KOPT-K1 (cell line): ENCODE results near the gene SLC2A3.
"Not testable (repeated sequence)": the region's sequence is repeated elsewhere in the genome, so short reads cannot be mapped to it uniquely, and the experiment has no call there.

ENCODE experiments used
- H3K27ac ChIP-seq: fragments of 200-600 bp; sonication (generic); 2 replicates; pipeline ENCODE4 v1.5.1; 2016; ENCODE audit warnings: antibody characterized with exemption, mild to moderate bottlenecking, low read depth, low read length; ENCODE audit not compliant: poor library complexity, severe bottlenecking
- H3K36me3 ChIP-seq: fragments of 200-600 bp; sonication (generic); 2 replicates; pipeline ENCODE4 v1.5.1; 2017; ENCODE audit warnings: antibody characterized with exemption, mild to moderate bottlenecking, low read length, moderate library complexity; ENCODE audit not compliant: insufficient read depth
- H3K9me3 ChIP-seq: fragments of 200-600 bp; sonication (generic); 2 replicates; pipeline ENCODE4 v1.5.1; 2017; ENCODE audit warnings: antibody characterized with exemption, low read length, mild to moderate bottlenecking; ENCODE audit not compliant: insufficient read depth, poor library complexity, severe bottlenecking

SLC2A3 gene

GRCh38 chr12:7934091-7934888 lies 1.7 kb downstream of the SLC2A3 start:
- Histone ChIP-seq H3K9me3 (no peaks in the 10 kb centered on the region), H3K36me3 (peaks cover 44% of the 10 kb centered on the region), H3K27ac (peak overlapping the region; percentile 57)

GRCh38 chr12:7933255-7933726 lies 2.7 kb downstream of the SLC2A3 start:
- H3K36me3 ChIP-seq, result peaks cover 54% of the 10 kb centered on the region
- H3K9me3 ChIP-seq, result no peaks in the 10 kb centered on the region
- peak overlapping the region; percentile 45 for H3K27ac ChIP-seq

GRCh38 chr12:7932599-7933240 lies 3.3 kb downstream of the SLC2A3 start:
- H3K9me3 ChIP-seq, H3K27ac ChIP-seq: not testable (repeated sequence)
- H3K36me3 ChIP-seq, result peaks cover 60% of the 10 kb centered on the region

- H3K27ac ChIP-seq, result no peak overlapping the region
- peaks cover 87% of the 10 kb centered on the region for H3K36me3 ChIP-seq
- H3K9me3 ChIP-seq, result no peaks in the 10 kb centered on the region
These were observed 6.7 kb downstream of the SLC2A3 start for GRCh38 chr12:7929083-7929792.

- H3K36me3 ChIP-seq, result peaks cover 91% of the 10 kb centered on the region
These were observed 8.5 kb downstream of the SLC2A3 start for GRCh38 chr12:7927470-7927869.

GRCh38 chr12:7926068-7926666 lies 9.8 kb downstream of the SLC2A3 start:
- peaks cover 91% of the 10 kb centered on the region for H3K36me3 ChIP-seq
- not testable (repeated sequence) for H3K9me3 ChIP-seq, H3K27ac ChIP-seq

More at GRCh38 chr12:7927470-7927869, 8.5 kb downstream of the SLC2A3 start:
- H3K27ac ChIP-seq, result no peak overlapping the region
- H3K9me3 ChIP-seq, result no peaks in the 10 kb centered on the region

- Histone ChIP-seq H3K27ac (no peak overlapping the region), H3K9me3 (no peaks in the 10 kb centered on the region), H3K36me3 (peaks cover 89% of the 10 kb centered on the region)
These were observed 12.4 kb downstream of the SLC2A3 start for GRCh38 chr12:7923241-7924236.

GRCh38 chr12:7921181-7921580 lies 14.8 kb downstream of the SLC2A3 start:
- H3K36me3 ChIP-seq, result peaks cover 71% of the 10 kb centered on the region
- H3K9me3 ChIP-seq, H3K27ac ChIP-seq: not testable (repeated sequence)

GRCh38 chr12:7918268-7918590 lies 17.8 kb downstream of the SLC2A3 start:
- not testable (repeated sequence) for H3K9me3 ChIP-seq, H3K27ac ChIP-seq
- peaks cover 46% of the 10 kb centered on the region for H3K36me3 ChIP-seq

GRCh38 chr12:7917392-7918267 lies 18.4 kb downstream of the SLC2A3 start:
- Histone ChIP-seq H3K36me3 (peaks cover 40% of the 10 kb centered on the region), H3K27ac (no peak overlapping the region), H3K9me3 (no peaks in the 10 kb centered on the region)

- Histone ChIP-seq H3K36me3 (peaks cover 33% of the 10 kb centered on the region), H3K9me3 (no peaks in the 10 kb centered on the region), H3K27ac (no peak overlapping the region)
These were observed 19.1 kb downstream of the SLC2A3 start for GRCh38 chr12:7916936-7917335.

- no peaks in the 10 kb centered on the region for H3K9me3 ChIP-seq
- H3K27ac ChIP-seq, result no peak overlapping the region
- peaks cover 22% of the 10 kb centered on the region for H3K36me3 ChIP-seq
These were observed 20.2 kb downstream of the SLC2A3 start for GRCh38 chr12:7915661-7916403.

GRCh38 chr12:7910106-7910505 lies 25.9 kb downstream of the SLC2A3 start:
- not testable (repeated sequence) for H3K36me3 ChIP-seq, H3K27ac ChIP-seq, H3K9me3 ChIP-seq
